Measurements from ENCODE around the gene PPP1R15B.

Gene PPP1R15B

GRCh38 chr1:204373911-204374310 is 37.7 kb downstream of the PPP1R15B start:
- H3K4me3 ChIP-seq (ENCODE audit: low read depth, low read length), result no peak overlapping the region
- H3K4me1 ChIP-seq, result peaks cover 6% of the 10 kb centered on the region
- H3K27me3 ChIP-seq, result peaks cover 48% of the 10 kb centered on the region
- H3K36me3 ChIP-seq, result no peaks in the 10 kb centered on the region
- H3K9me3 ChIP-seq, result no peaks in the 10 kb centered on the region
- TF ChIP-seq CTCF (IDR thresholded peaks at IDR 0.05; ENCODE audit: low read depth, low read length), result no peak
- no peak for DNase-seq

GRCh38 chr1:204370176-204370575 is 41.4 kb downstream of the PPP1R15B start:
- H3K36me3 ChIP-seq, result no peaks in the 10 kb centered on the region
- H3K9me3 ChIP-seq, result no peaks in the 10 kb centered on the region
- no peak overlapping the region for H3K4me3 ChIP-seq (ENCODE audit: low read depth, low read length)
- no peak for DNase-seq
- TF ChIP-seq CTCF (IDR thresholded peaks at IDR 0.05; ENCODE audit: low read depth, low read length), result no peak
- H3K4me1 ChIP-seq, result no peaks in the 10 kb centered on the region
- H3K27me3 ChIP-seq, result peaks cover 22% of the 10 kb centered on the region; the same call in 1 of the 2 replicates

- Histone ChIP-seq H3K27me3 (peaks cover 18% of the 10 kb centered on the region; the same call in 1 of the 2 replicates), H3K4me1 (no peaks in the 10 kb centered on the region), H3K9me3 (no peaks in the 10 kb centered on the region), H3K36me3 (no peaks in the 10 kb centered on the region), H3K4me3 (ENCODE audit: low read depth, low read length) (no peak overlapping the region)
- DNase-seq, result no peak
- TF ChIP-seq CTCF (IDR thresholded peaks at IDR 0.05; ENCODE audit: low read depth, low read length), result no peak
Observed at GRCh38 chr1:204368996-204369726, 42.5 kb downstream of the PPP1R15B start.

GRCh38 chr1:204367956-204368355 is 43.7 kb downstream of the PPP1R15B start:
- peaks cover 8% of the 10 kb centered on the region; the same call in 1 of the 2 replicates for H3K27me3 ChIP-seq
- no peak overlapping the region for H3K4me3 ChIP-seq (ENCODE audit: low read depth, low read length)
- no peak for DNase-seq
- TF ChIP-seq CTCF (IDR thresholded peaks at IDR 0.05; ENCODE audit: low read depth, low read length), result no peak
- no peaks in the 10 kb centered on the region for H3K36me3 ChIP-seq
- H3K9me3 ChIP-seq, result no peaks in the 10 kb centered on the region
- H3K4me1 ChIP-seq, result peaks cover 4% of the 10 kb centered on the region

- peaks cover 8% of the 10 kb centered on the region; the same call in 1 of the 2 replicates for H3K27me3 ChIP-seq
- H3K9me3 ChIP-seq, result no peaks in the 10 kb centered on the region
- no peak for DNase-seq
- H3K4me1 ChIP-seq, result peaks cover 6% of the 10 kb centered on the region
- no peak overlapping the region for H3K4me3 ChIP-seq (ENCODE audit: low read depth, low read length)
- H3K36me3 ChIP-seq, result no peaks in the 10 kb centered on the region
- TF ChIP-seq CTCF (IDR thresholded peaks at IDR 0.05; ENCODE audit: low read depth, low read length), result no peak
Observed at GRCh38 chr1:204367193-204367858, 44.3 kb downstream of the PPP1R15B start.

GRCh38 chr1:204366759-204367158 is 44.9 kb downstream of the PPP1R15B start:
- Histone ChIP-seq H3K4me3 (ENCODE audit: low read depth, low read length) (no peak overlapping the region), H3K27me3 (peaks cover 5% of the 10 kb centered on the region; the same call in 1 of the 2 replicates), H3K4me1 (peaks cover 6% of the 10 kb centered on the region), H3K9me3 (no peaks in the 10 kb centered on the region), H3K36me3 (no peaks in the 10 kb centered on the region)
- TF ChIP-seq CTCF (IDR thresholded peaks at IDR 0.05; ENCODE audit: low read depth, low read length), result peak; percentile 74
- peak; percentile 67 for DNase-seq
